T-cell (primary cell): ENCODE results near the gene PLA2G3. TPM values are rescaled to one million over a fixed set of nuclear protein-coding genes. Genes with fewer than 3 reads are reported as not detected.

Experiments used
- ATAC-seq, 4 experiments: fragments of 200-7000 bp in 3 of 4; fragments of 150-1000 bp in 1 of 4; cut with Tn5 transposase; replicated peaks in 1 of 4; 1 replicate in 3 of 4; 2 replicates in 1 of 4; pipeline ENCODE4 v1.10.0; 2021; ENCODE audit warnings: moderate library complexity in 3 of 4, mild to moderate bottlenecking in 2 of 4, moderate number of reproducible peaks in 1 of 4
- CTCF ChIA-PET, 2 donors: fragments of 300-600 bp; sonication (Branson Sonifier 250); formaldehyde crosslinking; loops; one replicate each; lab custom pipeline; 2022; ENCODE audit warnings: antibody characterized with exemption in 2 of 2; lab: Charles Lee
- POLR2A ChIA-PET, 2 donors: fragments of 300-600 bp; sonication (Branson Sonifier 250); formaldehyde crosslinking; loops; one replicate each; lab custom pipeline; 2022; ENCODE audit warnings: antibody characterized with exemption in 2 of 2; lab: Charles Lee
- DNase-seq, 35 experiments: peaks; one replicate each; pipeline versions ENCODE4 v3.0.0 to v3.0.0-alpha.2; 2013 to 2023
- H3K27ac ChIP-seq: one replicate; pipeline ENCODE4 v1.5.1; 2013; ENCODE audit warnings: low read length
- H3K27me3 ChIP-seq, 2 experiments: replicated peaks in 1 of 2; 1 replicate in 1 of 2; 2 replicates in 1 of 2; pipeline versions ENCODE4 v1.6.1 to v1.7.0; 2013; ENCODE audit warnings: low read length in 1 of 2, mixed read lengths in 1 of 2; ENCODE audit not compliant: control insufficient read depth in 2 of 2, insufficient read depth in 2 of 2; ENCODE audit errors: extremely low read depth in 1 of 2
- H3K36me3 ChIP-seq, 2 donors: 1 replicate in 1 of 2; 2 replicates in 1 of 2; pipeline versions ENCODE4 v1.6.1 to v1.7.0; 2013; ENCODE audit warnings: low read length in 1 of 2; ENCODE audit not compliant: control insufficient read depth in 2 of 2, insufficient read depth in 1 of 2; ENCODE audit errors: extremely low read depth in 1 of 2
- H3K4me1 ChIP-seq, 2 experiments: 1 replicate in 1 of 2; 2 replicates in 1 of 2; pipeline versions ENCODE4 v1.6.1 to v1.7.0; 2013; ENCODE audit warnings: low read length in 2 of 2, mixed read lengths in 1 of 2; ENCODE audit not compliant: insufficient read depth in 2 of 2, control insufficient read depth in 1 of 2; ENCODE audit errors: extremely low read depth in 1 of 2
- H3K4me3 ChIP-seq, 2 donors: 1 replicate in 1 of 2; 2 replicates in 1 of 2; pipeline versions ENCODE4 v1.5.1 to v1.7.0; 2013; ENCODE audit warnings: mild to moderate bottlenecking in 2 of 2, low read length in 1 of 2, moderate library complexity in 1 of 2; ENCODE audit not compliant: control insufficient read depth in 1 of 2; ENCODE audit errors: extremely low read depth in 1 of 2
- H3K9me3 ChIP-seq: 2 replicates; pipeline ENCODE4 v1.7.0; 2013
- H3K27ac Mint-ChIP-seq, 2 donors: one replicate each; pipeline ENCODE4 v1.8.0; 2020 to 2021; ENCODE audit warnings: mild to moderate bottlenecking in 2 of 2, mixed read lengths in 2 of 2
- H3K27me3 Mint-ChIP-seq, 2 donors: one replicate each; pipeline ENCODE4 v1.8.0; 2021 to 2022; ENCODE audit warnings: mixed read lengths in 2 of 2
- H3K36me3 Mint-ChIP-seq: one replicate; pipeline ENCODE4 v1.8.0; 2021; ENCODE audit warnings: mixed read lengths
- H3K4me1 Mint-ChIP-seq, 3 donors: one replicate each; pipeline ENCODE4 v1.8.0; 2020 to 2022; ENCODE audit warnings: mixed read lengths in 3 of 3, mild to moderate bottlenecking in 1 of 3
- H3K4me3 Mint-ChIP-seq, 3 donors: one replicate each; pipeline ENCODE4 v1.8.0; 2020 to 2022; ENCODE audit warnings: mild to moderate bottlenecking in 3 of 3, mixed read lengths in 3 of 3, moderate library complexity in 3 of 3
- H3K9me3 Mint-ChIP-seq, 3 donors: one replicate each; pipeline ENCODE4 v1.8.0; 2020 to 2022; ENCODE audit warnings: mixed read lengths in 3 of 3
- whole genome bisulfite sequencing: methylation state at CpG from one replicate; pipeline ENCODE4 v1.1.5; 2013; ENCODE audit warnings: missing lambda C conversion rate; ENCODE audit not compliant: insufficient coverage; 5-methylcytosine and 5-hydroxymethylcytosine counted together
- total RNA-seq, 35 experiments: library from RNA in 6 of 35; stranded (reverse) in 6 of 35; fragments of 120-200 nt in 1 of 35; gene quantifications; one replicate each; pipeline versions ENCODE4 v1.2.1 to v1.2.4 and lab custom pipeline; 2013 to 2026

The PLA2G3 gene
- total RNA-seq, 5 donors from 2014 or later (not counting 1 experiment from before 2014, with no cell fraction given) = not detected

GRCh38 chr22:31102441-31103081 is 37.7 kb downstream of the PLA2G3 start:
- no peaks in the 10 kb centered on the region for H3K36me3 ChIP-seq
- Mint-ChIP-seq H3K9me3 (no peaks in the 10 kb centered on the region), H3K4me1 (peaks cover 16 to 22% (median 20%) of the 10 kb centered on the region in 3 donors), H3K27ac (peak overlapping the region in 1 of 2 donors; percentile 52), H3K27me3 (peaks cover 0 to under 1% of the 10 kb centered on the region in 2 donors), H3K36me3 (no peaks in the 10 kb centered on the region), H3K4me3 (no peak overlapping the region)
- WGBS = 90% methylated on average over 3 of the region's 8 CpGs
- DNase-seq (no peak), ATAC-seq (no peak)
- no peaks in the 10 kb centered on the region for H3K27me3 ChIP-seq
- no peak overlapping the region for H3K4me3 ChIP-seq
- peaks cover 3 to 23% of the 10 kb centered on the region in 2 experiments for H3K4me1 ChIP-seq
- POLR2A ChIA-PET = no interaction called here
- CTCF ChIA-PET = interaction anchor here in 1 of 2 donors (0.6 kb wide), 1 partner anchor 538 kb away, joined by 4 read pairs; no protein-coding TSS in a partner anchor
- no peaks in the 10 kb centered on the region for H3K9me3 ChIP-seq
- H3K27ac ChIP-seq = no peak overlapping the region

GRCh38 chr22:31100762-31101525 is 39.4 kb downstream of the PLA2G3 start:
- Mint-ChIP-seq H3K4me1 (peaks cover under 1 to 7% (median 7%) of the 10 kb centered on the region in 3 donors), H3K4me3 (no peak overlapping the region), H3K36me3 (no peaks in the 10 kb centered on the region), H3K27me3 (no peaks in the 10 kb centered on the region), H3K9me3 (no peaks in the 10 kb centered on the region), H3K27ac (no peak overlapping the region)
- no peaks in the 10 kb centered on the region for H3K27me3 ChIP-seq
- no peak for ATAC-seq
- CTCF ChIA-PET = no interaction called here
- no peak overlapping the region for H3K27ac ChIP-seq
- H3K36me3 ChIP-seq = no peaks in the 10 kb centered on the region
- H3K4me1 ChIP-seq = peaks cover 0 to 9% of the 10 kb centered on the region in 2 experiments
- POLR2A ChIA-PET = no interaction called here
- no peaks in the 10 kb centered on the region for H3K9me3 ChIP-seq
- H3K4me3 ChIP-seq = no peak overlapping the region
- DNase-seq = no peak
- 98% methylated on average over 4 of the region's 18 CpGs for WGBS

DNA sequence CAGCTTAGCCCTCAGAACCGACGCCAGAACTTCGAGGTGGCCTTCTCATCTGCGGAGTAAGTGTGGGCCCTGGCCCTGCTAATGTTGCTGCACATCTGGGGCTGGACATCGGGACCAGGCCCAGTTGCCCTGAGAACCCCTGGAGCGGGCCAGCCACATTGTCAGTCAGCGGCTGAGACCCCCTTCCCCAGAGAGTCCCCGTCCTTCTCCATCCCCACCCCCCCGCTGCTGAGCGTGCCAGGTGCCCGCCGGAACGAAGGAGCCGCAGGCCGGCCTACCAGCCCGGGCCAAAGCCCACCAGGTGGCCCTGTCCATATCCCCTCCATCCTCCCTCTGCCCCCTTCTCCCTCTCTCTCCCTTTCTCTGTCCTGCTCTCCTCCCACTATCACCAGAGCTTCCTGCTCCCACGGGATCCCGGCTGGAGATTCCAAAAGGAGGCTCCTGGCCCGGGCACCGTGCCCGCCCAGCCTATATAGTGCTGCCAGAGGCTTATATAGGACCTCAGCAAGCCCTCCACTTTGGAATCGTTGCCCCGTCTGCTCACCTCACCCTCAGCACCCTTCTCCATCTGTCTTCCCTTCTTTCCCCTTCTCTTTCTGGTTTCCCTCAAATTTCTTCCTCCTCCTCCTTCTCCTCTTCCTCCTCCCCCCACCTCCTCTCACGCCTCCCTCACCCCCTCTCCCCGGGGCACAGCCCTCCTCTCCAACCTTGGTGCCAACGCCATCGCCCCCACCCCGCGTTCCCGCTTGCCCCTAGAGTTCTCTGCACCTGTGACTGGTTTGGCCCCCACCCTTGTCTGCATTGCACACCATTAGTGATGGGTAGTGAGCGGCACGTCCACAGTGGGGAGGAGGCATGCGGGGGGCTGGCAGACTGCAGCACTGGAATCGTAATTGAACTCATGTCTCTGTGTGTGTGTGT is 40.2 kb downstream of the PLA2G3 start:
- Histone ChIP-seq H3K4me1 (peaks cover 0 to 5% of the 10 kb centered on the region in 2 experiments), H3K4me3 (no peak overlapping the region), H3K27ac (no peak overlapping the region), H3K36me3 (no peaks in the 10 kb centered on the region), H3K27me3 (no peaks in the 10 kb centered on the region), H3K9me3 (no peaks in the 10 kb centered on the region)
- Mint-ChIP-seq H3K27ac (no peak overlapping the region), H3K9me3 (no peaks in the 10 kb centered on the region), H3K4me1 (no peaks in the 10 kb centered on the region), H3K36me3 (no peaks in the 10 kb centered on the region), H3K4me3 (no peak overlapping the region), H3K27me3 (no peaks in the 10 kb centered on the region)
- ChIA-PET CTCF (no interaction called here), POLR2A (no interaction called here)
- ATAC-seq (no peak), DNase-seq (no peak)
- WGBS = 95% methylated on average over 18 of the region's 34 CpGs

- Mint-ChIP-seq H3K9me3 (no peaks in the 10 kb centered on the region), H3K27ac (no peak overlapping the region), H3K27me3 (no peaks in the 10 kb centered on the region), H3K4me3 (no peak overlapping the region), H3K4me1 (no peaks in the 10 kb centered on the region), H3K36me3 (no peaks in the 10 kb centered on the region)
- Histone ChIP-seq H3K4me3 (no peak overlapping the region), H3K9me3 (no peaks in the 10 kb centered on the region), H3K4me1 (no peaks in the 10 kb centered on the region), H3K27me3 (no peaks in the 10 kb centered on the region), H3K27ac (no peak overlapping the region), H3K36me3 (no peaks in the 10 kb centered on the region)
- ChIA-PET CTCF (no interaction called here), POLR2A (no interaction called here)
- 96% methylated on average over 5 of the region's 6 CpGs for WGBS
- DNase-seq (no peak), ATAC-seq (no peak)
These were observed 40.9 kb downstream of the PLA2G3 start for GRCh38 chr22:31099386-31099785.

DNA sequence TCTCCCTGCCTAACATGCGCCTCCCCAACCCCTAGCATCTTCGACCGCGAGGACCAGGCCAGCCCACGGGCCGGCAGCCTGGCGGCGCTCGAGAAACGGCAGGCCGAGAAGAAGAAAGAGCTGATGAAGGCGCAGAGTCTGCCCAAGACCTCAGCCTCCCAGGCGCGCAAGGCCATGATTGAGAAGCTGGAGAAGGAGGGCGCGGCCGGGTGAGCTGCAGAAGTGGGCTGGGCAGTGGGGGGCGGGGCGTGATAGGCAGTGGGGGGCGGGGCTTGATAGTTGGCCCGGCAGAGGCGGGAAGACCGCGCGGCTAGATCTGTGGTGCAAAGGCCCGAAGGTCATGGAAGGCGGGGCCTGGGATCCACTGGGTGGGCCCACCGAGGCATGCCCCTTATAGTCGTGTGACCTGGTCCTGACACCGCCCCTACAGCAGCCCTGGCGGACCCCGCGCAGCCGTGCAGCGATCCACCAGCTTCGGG is 41.6 kb downstream of the PLA2G3 start:
- H3K9me3 Mint-ChIP-seq = no peaks in the 10 kb centered on the region
- CTCF ChIA-PET = no interaction called here
- no peaks in the 10 kb centered on the region for H3K4me1 ChIP-seq
- H3K4me3 ChIP-seq = no peak overlapping the region
- DNase-seq = no peak
- 97% methylated on average over 33 of the region's 36 CpGs for WGBS
- H3K27me3 Mint-ChIP-seq = no peaks in the 10 kb centered on the region
- no peak overlapping the region for H3K27ac Mint-ChIP-seq
- H3K27ac ChIP-seq = no peak overlapping the region
- H3K4me3 Mint-ChIP-seq = no peak overlapping the region
- ATAC-seq = no peak
- no peaks in the 10 kb centered on the region for H3K9me3 ChIP-seq
- H3K36me3 Mint-ChIP-seq = no peaks in the 10 kb centered on the region
- no peaks in the 10 kb centered on the region for H3K27me3 ChIP-seq
- POLR2A ChIA-PET = no interaction called here
- H3K4me1 Mint-ChIP-seq = no peaks in the 10 kb centered on the region
- H3K36me3 ChIP-seq = no peaks in the 10 kb centered on the region

- Mint-ChIP-seq H3K27me3 (no peaks in the 10 kb centered on the region), H3K9me3 (no peaks in the 10 kb centered on the region), H3K36me3 (no peaks in the 10 kb centered on the region), H3K4me1 (no peaks in the 10 kb centered on the region), H3K4me3 (no peak overlapping the region), H3K27ac (no peak overlapping the region)
- H3K9me3 ChIP-seq = no peaks in the 10 kb centered on the region
- 92% methylated on average over 4 of the region's 10 CpGs for WGBS
- H3K27ac ChIP-seq = no peak overlapping the region
- no peaks in the 10 kb centered on the region for H3K27me3 ChIP-seq
- DNase-seq = no peak
- H3K4me1 ChIP-seq = no peaks in the 10 kb centered on the region
- ChIA-PET CTCF (no interaction called here), POLR2A (no interaction called here)
- H3K4me3 ChIP-seq = no peak overlapping the region
- H3K36me3 ChIP-seq = no peaks in the 10 kb centered on the region
- no peak for ATAC-seq
These were observed 42.2 kb downstream of the PLA2G3 start for GRCh38 chr22:31097941-31098631.
